ENCODE data around the gene RREB1.

DNA sequence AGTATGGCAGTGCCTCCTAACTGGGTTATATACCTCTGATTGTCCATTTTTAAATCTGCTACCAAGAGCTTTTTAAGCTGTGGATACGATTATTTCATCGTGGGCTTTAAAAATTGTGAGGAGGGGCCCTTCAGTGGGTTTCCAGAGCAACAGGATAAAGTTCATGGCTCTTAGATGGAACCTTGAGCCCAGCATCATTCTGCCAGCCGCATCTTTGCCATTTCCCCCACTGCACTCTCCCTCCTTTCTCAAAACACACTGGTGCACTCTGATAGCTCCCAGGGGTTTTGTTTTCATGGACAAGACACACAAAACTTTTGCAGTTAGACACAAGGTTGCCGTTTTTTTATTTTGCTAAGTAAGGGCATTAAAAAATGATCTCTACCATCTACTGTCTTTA lies 54.1 kb downstream of the RREB1 start:
- TF ChIP-seq, protein P1, sequence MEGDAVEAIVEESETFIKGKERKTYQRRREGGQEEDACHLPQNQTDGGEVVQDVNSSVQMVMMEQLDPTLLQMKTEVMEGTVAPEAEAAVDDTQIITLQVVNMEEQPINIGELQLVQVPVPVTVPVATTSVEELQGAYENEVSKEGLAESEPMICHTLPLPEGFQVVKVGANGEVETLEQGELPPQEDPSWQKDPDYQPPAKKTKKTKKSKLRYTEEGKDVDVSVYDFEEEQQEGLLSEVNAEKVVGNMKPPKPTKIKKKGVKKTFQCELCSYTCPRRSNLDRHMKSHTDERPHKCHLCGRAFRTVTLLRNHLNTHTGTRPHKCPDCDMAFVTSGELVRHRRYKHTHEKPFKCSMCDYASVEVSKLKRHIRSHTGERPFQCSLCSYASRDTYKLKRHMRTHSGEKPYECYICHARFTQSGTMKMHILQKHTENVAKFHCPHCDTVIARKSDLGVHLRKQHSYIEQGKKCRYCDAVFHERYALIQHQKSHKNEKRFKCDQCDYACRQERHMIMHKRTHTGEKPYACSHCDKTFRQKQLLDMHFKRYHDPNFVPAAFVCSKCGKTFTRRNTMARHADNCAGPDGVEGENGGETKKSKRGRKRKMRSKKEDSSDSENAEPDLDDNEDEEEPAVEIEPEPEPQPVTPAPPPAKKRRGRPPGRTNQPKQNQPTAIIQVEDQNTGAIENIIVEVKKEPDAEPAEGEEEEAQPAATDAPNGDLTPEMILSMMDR (IDR thresholded peaks at IDR 0.05 in 8 of 11, conservative IDR thresholded peaks at IDR 0.05 in 3 of 11): no peak
- TF ChIP-seq POLR2AphosphoS5 (IDR thresholded peaks at IDR 0.05): no peak
- no peak for TF ChIP-seq POLR2A (IDR thresholded peaks at IDR 0.05)
